ENCODE results near the gene TTR.

DNA sequence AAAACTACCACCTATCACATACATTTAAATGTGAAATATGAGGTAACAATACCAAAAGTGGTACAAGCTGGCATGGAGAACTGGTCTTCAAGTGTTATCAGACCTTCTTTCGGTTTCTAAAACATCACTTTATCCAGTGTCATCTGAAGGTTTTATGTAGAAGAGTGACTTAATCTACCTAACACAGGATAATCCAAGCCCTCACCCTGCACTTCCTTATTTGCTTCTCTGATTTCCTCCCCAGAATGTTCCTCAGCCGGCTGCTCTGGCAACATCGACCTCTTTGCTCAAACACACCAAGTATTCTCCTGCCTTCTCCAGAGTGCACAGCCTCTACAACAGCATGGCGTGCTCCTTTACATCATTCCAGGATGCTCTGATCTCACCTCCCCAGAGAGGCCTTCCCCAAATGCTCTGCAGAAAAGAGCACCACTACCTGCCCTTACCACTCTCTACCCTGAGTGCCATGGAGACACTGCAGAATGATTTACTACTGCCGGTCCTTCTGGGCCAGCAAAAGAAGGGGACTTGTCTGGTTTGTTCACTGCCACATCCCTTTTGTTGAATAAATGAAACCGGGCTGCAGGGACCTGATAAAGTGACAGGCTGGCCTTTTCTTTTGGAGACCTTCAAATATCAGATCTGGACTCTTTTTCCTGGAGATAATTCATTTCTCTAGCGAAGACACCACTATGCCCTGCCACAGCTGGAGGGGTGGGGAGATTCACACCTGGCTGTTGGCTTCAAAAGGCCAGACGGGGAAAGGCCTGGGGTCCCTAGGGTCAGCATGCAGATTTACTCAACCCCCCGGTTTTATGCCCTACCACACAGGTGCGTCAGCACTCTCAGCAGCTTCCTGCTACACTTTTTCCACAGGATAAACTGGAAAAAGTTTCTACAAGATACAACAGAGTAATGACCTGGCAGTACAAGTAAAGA lies 42.0 kb downstream of the TTR start:
- TF ChIP-seq, protein P1, sequence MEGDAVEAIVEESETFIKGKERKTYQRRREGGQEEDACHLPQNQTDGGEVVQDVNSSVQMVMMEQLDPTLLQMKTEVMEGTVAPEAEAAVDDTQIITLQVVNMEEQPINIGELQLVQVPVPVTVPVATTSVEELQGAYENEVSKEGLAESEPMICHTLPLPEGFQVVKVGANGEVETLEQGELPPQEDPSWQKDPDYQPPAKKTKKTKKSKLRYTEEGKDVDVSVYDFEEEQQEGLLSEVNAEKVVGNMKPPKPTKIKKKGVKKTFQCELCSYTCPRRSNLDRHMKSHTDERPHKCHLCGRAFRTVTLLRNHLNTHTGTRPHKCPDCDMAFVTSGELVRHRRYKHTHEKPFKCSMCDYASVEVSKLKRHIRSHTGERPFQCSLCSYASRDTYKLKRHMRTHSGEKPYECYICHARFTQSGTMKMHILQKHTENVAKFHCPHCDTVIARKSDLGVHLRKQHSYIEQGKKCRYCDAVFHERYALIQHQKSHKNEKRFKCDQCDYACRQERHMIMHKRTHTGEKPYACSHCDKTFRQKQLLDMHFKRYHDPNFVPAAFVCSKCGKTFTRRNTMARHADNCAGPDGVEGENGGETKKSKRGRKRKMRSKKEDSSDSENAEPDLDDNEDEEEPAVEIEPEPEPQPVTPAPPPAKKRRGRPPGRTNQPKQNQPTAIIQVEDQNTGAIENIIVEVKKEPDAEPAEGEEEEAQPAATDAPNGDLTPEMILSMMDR (IDR thresholded peaks at IDR 0.05 in 2 of 3, conservative IDR thresholded peaks at IDR 0.05 in 1 of 3; ENCODE audit: insufficient read depth in 2 of 3, low read depth in 1 of 3, low read length in 3 of 3), result no peak
- TF ChIP-seq FOXK1 (CRISPR knock-in tag; IDR thresholded peaks at IDR 0.05; ENCODE audit: borderline replicate concordance) (no peak), ZNF143 (CRISPR knock-in tag; IDR thresholded peaks at IDR 0.05) (no peak), KDM1A (IDR thresholded peaks at IDR 0.05) (no peak)
- TF ChIP-seq, protein P2, sequence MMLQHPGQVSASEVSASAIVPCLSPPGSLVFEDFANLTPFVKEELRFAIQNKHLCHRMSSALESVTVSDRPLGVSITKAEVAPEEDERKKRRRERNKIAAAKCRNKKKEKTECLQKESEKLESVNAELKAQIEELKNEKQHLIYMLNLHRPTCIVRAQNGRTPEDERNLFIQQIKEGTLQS (IDR thresholded peaks at IDR 0.05), result no peak
- TF ChIP-seq, protein P2 (CRISPR knock-in tag; conservative IDR thresholded peaks at IDR 0.05), result no peak
- TF ChIP-seq, protein P3, sequence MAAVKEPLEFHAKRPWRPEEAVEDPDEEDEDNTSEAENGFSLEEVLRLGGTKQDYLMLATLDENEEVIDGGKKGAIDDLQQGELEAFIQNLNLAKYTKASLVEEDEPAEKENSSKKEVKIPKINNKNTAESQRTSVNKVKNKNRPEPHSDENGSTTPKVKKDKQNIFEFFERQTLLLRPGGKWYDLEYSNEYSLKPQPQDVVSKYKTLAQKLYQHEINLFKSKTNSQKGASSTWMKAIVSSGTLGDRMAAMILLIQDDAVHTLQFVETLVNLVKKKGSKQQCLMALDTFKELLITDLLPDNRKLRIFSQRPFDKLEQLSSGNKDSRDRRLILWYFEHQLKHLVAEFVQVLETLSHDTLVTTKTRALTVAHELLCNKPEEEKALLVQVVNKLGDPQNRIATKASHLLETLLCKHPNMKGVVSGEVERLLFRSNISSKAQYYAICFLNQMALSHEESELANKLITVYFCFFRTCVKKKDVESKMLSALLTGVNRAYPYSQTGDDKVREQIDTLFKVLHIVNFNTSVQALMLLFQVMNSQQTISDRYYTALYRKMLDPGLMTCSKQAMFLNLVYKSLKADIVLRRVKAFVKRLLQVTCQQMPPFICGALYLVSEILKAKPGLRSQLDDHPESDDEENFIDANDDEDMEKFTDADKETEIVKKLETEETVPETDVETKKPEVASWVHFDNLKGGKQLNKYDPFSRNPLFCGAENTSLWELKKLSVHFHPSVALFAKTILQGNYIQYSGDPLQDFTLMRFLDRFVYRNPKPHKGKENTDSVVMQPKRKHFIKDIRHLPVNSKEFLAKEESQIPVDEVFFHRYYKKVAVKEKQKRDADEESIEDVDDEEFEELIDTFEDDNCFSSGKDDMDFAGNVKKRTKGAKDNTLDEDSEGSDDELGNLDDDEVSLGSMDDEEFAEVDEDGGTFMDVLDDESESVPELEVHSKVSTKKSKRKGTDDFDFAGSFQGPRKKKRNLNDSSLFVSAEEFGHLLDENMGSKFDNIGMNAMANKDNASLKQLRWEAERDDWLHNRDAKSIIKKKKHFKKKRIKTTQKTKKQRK (IDR thresholded peaks at IDR 0.05; ENCODE audit: borderline replicate concordance, low read depth, low read length), result no peak
